ENCODE results near the gene ERCC5.

ERCC5 gene

DNA sequence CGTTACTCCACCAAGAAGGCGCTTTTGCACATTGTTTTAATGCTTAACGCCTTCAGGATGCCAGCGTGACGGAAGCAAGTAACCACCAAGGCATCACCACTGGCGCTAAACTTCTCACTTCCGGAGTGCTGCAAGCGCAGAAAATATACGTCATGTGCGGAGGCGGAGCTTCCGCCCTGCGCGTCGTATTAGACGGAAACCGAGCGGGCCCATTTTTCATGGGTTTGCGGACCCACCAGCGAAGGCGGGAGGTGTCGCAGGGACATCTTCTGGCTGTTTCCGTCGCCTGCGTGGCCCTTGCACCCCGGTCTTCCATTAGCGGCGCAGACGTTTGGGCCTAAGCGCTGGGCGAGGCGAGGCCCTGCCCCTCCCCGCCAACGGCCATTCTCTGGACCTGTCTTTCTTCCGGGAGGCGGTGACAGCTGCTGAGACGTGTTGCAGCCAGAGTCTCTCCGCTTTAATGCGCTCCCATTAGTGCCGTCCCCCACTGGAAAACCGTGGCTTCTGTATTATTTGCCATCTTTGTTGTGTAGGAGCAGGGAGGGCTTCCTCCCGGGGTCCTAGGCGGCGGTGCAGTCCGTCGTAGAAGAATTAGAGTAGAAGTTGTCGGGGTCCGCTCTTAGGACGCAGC lies at the start of gene ERCC5:
TSS of gene ERCC5 (plus strand) at position 403 of the 631 bp plus-strand sequence. CDS start 235 bp downstream, outside the sequence.
- peak; percentile 91 to 94 for DNase-seq (ENCODE audit: low read depth in 2 of 2)

DNA sequence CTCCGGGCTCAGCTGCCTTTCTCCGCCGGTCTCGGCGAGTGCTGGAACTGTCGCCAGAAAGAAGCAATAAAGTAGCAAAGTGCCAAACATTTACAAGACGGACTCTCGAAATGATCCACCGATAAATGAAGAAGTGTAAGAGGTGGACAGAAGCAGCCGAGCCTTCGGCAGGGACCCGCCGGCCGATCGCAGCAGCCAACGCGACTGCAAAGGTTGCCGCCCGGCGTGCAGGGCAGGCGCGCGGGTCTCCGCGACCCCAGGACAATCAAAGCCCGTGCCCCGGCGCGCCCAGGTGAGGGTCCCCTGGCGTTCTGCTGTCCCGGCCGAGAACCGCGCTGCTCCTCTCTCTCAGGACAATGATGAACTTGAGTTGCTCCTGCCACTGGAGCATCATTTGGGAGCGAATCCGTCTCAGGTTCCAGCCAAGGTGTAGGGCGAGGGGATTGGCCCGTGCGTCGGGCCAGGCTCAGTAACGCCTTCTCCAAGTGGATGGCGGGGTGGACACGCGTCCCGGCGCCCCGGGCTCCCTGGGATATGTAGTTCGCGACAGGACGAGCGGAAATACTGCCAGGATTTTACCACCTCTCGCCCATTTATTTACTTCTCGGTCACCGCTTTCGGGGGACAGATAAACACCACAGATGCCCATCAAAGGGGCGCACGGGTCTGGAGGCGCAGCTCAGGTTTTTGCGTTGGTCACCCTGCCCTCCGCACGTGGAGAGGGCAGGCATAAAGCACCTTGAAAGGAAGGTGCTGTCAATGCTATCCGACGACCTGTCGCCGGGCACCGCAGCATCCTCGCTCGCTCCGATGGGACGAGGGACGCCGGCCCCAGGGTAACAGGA lies 47.0 kb upstream of the ERCC5 start, which contains the start of the genes BIVM and POGLUT2:
TSS of gene BIVM (plus strand) at position 539 of the 845 bp plus-strand sequence. CDS start 8,149 bp downstream, outside the sequence.
TSS of gene POGLUT2 (minus strand) at position 396 of the 845 bp plus-strand sequence. CDS start at position 90, 306 bp downstream.
- peak in 1 of 2 donors; percentile 39 for DNase-seq (ENCODE audit: low read depth in 2 of 2)

DNA sequence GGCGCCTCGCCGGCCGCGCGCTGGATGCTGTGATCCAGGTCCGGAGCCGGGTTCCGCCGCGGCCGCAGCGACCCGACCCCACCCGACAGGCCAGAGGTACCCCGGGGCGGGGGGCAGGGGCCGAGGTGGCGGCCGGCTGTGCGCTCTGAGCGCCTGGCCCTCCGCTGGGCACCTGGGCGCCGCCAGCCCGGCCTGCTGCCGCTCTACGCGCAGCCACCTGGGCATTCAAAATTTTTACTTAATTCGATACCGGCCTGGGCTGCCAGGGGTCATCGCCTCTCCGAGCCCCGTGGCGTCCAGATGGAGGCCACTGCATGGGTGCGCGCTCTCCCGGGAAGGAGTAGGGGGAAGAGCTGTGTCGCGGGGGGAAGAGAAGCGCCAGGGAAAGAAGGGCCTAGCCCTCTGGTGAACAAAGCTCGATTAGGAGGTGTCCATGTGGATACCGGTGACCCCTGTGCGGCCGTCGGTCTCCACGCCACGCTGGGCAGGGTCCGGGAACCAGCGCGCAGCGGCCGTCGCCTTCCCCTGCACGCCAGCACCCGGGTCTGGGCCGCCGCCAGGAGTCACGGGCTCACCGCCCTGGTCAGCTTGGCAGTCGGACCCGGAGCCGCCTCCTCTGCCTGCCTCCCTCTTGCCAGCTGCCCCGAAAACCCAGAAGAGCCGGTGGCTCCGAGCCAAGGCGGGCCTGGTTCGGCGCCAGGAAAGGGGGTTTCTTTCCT lies 46.2 kb upstream of the ERCC5 start:
- DNase-seq (ENCODE audit: low read depth in 2 of 2), result no peak

DNA sequence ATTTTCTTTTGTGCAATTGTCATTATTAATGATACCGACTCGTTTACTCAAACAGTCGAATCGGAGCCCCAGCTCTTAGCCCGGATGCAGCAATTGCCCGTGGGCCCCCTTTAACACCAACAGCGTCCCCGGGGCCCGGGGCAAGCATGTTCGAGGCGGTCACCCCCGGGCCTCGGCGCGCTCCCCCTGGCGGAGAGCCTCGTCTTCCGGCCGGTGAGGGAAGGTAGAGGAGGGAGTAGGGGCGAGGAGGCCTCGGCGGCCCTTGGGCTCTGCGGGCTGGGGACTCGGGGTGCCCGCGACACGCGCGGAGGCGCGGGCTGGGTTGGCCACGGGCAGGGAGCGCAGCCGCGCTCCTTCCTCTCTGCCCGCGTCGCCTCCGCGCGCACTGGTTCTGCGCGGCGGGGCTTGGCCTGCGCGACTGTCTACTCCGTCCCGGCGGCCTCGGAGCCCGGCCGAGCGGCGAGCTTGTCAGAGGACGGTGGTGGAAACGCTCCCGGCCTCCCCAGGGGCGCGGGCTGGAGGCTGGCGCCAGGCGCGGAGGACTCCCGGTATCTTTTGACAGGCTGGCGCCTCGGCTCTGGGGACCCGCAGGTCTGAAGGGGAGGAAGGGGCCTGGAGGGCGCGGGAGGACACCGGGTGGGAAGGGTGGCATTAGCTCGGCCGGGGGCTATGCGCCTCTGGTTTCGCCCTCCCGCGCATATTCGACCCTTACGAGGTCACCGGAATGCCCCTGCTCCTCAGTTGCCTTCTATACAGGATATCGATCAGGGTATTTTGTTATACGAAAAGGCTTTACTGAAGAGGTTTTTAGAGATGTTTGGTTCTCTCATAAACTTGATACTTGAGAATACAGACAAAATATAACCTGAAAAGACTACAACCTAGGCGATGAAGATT lies 45.4 kb upstream of the ERCC5 start:
- DNase-seq (ENCODE audit: low read depth in 2 of 2), result peak; percentile 65 to 69

DNA sequence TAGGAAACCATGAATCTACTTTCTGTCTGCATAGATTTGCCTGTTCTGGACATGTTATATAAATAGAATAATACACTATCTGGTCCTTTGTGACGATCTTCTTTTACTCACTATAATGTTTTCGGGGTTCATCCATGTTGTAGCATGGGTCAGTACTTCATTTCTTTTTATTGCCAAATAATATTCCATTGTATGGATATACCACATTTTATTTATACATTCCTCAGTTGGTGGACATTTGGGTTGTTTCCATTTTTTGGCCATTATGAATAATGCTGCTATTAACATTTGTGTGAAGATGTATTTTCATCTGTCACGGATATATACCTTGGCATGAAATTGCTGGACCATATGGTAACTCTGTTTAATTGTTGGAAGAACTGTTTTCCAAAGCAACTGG lies 40.2 kb upstream of the ERCC5 start:
- DNase-seq (ENCODE audit: low read depth in 2 of 2), result no peak

DNA sequence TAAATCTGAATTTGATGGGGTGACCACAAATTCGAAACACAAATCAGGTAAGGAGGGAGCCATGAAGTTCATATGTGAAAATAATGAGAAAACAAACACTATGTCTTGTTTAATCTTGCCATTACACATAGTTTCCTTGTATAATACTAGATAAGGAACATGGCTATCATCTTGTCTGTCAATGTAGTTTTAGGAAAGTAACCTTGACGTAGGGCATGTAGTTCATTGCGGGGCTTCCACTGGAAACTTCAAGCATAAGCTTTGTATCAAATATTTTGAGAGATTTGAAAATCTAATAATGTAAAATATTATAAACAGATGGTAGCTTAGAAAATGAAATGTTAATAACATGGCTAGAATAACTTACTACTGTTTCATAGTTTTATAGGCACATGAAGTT lies 38.1 kb upstream of the ERCC5 start:
- DNase-seq (ENCODE audit: low read depth in 2 of 2), result no peak

DNA sequence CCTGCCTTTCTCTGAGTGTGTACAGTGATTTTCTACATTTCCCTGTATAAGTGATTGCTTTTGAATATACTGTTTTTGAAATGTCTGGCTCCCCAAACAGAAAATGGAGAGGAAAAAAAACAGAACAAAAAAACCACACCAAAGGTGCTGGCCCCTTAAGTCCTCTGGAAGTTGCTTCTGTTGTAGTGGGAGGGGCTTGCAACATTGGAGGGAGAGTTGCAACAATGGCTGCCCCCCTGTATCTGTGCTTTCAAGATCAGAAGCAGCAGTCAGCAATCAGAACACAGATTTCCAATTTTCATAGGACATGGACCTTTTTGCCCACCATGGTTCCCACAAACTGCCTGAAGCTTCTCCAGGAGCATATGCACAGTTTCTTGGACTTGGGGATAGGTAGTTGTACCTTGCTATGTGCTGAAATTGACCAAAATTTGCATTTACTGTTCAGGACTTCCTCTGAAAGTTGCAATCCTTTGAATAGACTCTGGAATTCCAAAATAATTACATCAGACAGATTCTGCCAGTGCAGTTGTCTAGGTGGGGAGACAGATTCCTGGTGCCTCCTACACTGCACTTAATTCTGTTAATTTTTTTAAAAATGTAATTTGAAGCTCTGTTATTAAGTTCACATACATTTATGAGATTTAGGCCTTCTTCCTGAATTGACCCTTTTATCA lies 33.1 kb upstream of the ERCC5 start:
- DNase-seq (ENCODE audit: low read depth in 2 of 2), result no peak

DNA sequence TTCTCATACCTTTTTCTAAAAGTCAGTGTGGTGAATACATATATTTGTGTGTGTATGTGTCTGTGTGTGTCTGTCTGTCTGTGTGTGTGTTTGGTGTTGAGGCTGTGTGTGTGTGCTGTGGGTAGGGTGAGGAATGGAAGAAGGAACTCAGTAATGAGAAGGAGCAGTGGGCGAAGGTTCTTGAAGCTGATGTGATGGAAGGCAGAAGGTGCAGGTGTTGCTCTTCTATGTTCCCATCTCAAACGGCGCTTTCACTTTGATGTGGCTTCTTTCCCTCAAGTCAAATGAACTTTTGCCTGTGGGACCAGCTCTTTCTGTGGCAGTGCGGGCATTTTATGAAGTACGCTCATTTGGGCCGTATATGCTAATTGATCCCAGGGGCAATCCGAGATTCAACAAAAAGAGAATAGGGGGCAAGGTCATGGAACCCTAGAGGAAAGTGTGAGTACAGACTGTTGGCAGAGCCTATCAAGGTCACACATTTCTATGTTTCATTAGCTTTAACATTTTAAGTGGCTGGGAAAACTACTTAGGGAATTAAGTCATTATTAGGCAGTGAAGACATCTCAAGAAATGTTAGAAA lies 31.7 kb upstream of the ERCC5 start:
- no peak for DNase-seq (ENCODE audit: low read depth in 2 of 2)

DNA sequence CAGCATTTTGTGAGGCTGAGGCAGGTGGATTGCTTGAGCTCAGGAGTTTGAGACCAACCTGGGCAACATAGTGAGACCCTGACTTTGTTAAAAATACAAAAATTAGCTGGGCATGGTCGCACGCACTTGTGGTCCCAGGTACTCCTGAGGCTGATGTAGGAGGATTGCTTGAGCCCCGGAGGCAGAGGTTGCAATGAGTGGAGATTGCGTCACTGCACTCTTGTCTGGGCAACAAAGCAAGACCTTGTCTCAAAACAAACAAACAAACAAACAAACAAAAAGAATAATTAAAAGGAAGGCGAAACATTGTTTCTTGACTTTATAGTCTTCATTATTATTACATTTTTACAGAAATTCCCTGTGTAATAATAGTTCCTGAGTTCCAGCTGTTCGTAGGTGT lies 31.0 kb upstream of the ERCC5 start:
- DNase-seq (ENCODE audit: low read depth in 2 of 2), result no peak

DNA sequence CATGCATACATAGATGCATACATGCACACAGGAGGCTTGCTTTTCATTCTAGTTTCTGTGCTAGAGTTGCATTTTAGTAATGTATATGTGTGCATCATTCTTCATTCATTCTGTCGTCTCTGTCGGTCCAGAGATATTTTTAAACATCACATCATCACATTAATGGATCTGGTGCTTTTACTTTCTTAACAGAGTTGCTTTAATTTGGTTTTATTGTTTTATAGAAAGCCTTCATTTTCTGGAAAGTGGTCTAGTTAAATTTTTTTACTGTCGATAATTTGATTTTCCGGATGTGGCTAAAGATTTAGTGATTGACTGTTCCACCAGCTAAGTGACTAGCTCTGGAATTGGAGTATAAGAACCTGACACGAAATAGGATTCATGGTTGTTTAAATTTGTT lies 30.0 kb upstream of the ERCC5 start:
- no peak for DNase-seq (ENCODE audit: low read depth in 2 of 2)

DNA sequence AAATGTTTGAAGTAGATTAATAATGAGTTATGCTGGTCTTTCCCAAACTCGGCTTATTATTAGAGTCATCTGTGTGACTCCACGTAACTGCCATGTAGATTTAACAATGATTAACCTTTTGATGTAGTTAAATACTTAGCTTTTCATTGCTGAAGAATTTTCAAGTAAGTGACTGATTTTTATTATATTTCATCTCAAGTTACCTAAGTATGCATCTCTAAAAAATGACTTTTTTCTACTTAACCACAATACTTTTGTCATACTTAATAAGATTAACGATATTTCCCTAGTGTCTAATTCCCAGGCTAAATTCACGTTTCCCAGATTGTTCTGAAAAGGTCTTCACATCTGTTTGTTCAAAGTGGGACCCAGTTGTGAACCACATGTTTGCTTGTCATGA lies 29.1 kb upstream of the ERCC5 start:
- DNase-seq (ENCODE audit: low read depth in 2 of 2), result no peak

DNA sequence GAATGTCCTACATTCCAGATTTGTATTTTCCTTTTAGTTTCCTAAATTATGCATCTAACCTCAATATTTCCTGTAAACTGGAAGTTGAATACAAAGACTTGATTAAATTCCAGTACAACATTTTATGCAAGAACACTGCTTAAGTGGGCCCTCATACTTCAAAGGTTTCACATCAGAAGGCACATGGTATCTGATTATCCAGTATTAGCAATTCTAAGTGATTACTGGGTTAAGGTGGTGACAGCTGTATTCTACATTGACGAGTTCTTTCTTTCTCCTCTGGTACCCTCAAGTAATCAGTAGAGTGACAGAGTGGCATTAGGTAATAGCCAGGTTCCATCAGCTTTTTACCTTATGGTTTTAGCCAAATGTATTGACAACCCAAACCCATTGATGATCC lies 28.6 kb upstream of the ERCC5 start:
- DNase-seq (ENCODE audit: low read depth in 2 of 2), result no peak

DNA sequence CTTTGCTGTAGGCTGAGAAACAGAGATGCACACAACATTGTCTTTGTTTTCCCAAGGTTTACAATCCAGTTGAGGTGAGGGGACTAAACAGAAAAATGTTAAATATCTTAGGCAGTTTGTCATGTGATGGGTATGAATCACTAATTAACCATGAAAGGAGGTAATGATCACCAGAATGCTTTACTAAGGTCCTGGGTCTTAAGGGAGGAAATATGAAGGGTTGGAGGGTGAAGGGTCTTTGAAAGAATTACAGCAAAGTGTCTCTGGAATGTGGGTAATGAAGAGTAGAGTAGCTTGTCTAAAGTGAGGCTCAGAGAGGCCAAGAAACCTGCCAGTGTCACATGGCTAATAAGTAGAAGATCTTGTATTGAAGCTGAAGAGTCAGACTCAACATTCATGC lies 27.9 kb upstream of the ERCC5 start:
- no peak for DNase-seq (ENCODE audit: low read depth in 2 of 2)

DNA sequence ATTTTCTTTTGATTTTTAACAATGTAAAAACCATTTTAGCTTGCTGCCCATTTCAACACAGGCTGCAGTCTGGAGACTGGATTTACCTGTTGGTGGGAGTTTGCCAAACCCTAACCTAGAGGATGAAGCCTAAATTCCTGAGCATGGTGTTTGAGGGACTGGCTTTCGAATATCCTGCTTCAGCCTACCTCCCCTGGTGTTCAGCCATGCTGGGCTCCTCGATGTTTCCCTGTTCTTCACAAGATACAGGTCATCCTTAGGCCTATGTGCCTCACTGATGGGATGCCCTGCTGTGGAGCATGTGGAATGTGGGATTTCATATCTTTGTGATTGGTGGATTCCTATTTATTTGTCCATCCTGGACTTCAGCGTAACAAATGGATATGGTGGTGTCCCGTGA lies 20.4 kb upstream of the ERCC5 start:
- no peak for DNase-seq (ENCODE audit: low read depth in 2 of 2)

DNA sequence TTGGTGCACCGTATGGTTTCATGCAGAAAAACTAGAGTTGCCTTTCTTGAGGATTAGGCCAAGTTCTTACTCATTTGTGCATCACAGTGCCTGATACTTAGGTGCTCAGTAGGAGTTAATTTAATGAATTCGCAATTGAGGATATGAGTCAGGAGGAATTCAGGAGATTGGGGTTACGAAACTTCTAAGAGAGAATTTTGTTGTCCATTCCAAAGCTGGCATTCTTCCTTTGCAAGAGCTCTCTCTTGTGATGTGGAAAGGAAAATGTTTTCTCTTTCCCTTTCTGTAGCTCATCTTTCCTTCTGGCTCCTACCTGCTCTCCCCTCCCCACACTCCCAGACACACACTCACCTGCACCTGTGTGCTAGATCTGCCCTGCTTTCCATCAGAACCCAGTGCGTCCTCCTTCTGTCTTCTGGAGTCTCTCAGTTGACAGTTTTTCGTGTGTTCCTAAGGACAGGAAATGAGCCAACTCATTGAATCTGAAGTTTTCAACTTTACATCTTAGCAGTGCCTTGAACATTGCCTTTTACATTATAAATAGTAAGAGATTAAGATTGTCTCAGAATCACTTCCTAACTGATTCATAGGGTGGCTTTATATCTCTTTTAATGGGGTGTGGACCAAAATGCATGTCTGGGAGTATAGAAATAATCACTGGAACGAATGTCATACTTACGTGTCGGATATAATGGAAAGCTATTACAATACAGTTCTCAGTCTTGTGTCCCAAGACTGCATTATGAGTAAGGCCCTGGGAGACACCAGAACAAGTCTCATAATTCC lies 19.7 kb upstream of the ERCC5 start:
- DNase-seq (ENCODE audit: low read depth in 2 of 2), result no peak

DNA sequence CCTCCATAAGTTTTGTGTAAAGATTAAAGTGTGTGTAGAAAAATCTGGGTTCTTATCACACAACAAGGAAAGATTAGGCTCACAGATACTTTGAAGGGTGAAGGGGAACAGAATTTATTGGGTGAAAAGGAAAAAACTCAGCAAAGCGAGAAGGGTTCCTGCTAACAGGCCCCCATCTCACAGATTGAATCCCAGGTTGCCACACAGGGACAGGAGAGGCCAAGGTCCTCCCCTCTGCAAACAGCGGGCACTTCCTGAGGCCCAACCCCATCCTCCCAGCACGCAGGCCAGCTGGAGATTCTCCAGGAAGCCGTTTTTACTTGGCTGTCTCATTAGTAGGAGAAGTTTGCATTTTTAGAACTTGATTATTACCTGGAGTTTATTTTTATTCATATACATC lies 15.2 kb upstream of the ERCC5 start:
- no peak for DNase-seq (ENCODE audit: low read depth in 2 of 2)

DNA sequence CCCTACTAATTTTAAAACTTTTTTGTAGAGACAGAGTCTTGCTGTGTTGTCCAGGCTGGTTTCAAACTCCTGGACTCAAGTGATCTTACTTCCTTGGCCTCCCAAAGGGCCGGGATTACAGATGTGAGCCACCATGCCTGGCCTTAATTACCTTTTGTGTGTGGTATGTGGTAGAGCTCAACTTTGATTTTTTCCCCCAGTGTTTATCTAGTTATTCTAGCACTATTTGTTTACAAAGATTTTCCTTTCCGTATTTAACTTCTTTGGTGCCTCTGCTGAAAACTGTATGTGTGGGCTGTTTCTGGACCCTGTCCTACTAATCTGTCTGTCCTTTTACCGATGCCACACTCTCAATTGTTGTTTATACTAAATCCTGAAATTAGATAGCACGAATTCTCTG lies 9.4 kb upstream of the ERCC5 start:
- no peak for DNase-seq (ENCODE audit: low read depth in 2 of 2)

DNA sequence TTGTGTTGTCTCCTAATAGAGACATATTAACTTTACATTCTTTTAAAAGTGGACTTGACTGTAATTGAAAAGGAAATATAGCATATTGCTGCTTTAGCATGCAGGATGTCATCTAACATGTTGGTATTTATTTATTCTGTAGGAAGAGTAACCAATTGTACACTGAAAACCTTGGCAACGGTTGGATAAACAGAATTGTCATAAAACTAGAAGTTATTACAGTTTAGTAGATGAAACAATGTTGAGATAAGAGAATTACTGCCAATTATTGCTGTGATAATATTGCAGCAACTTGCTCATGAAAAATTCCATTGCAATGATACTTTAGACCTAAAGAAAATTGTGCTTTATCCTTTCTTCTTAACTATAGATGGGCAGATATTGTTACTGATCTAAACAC lies 7.6 kb upstream of the ERCC5 start:
- no peak for DNase-seq (ENCODE audit: low read depth in 2 of 2)

DNA sequence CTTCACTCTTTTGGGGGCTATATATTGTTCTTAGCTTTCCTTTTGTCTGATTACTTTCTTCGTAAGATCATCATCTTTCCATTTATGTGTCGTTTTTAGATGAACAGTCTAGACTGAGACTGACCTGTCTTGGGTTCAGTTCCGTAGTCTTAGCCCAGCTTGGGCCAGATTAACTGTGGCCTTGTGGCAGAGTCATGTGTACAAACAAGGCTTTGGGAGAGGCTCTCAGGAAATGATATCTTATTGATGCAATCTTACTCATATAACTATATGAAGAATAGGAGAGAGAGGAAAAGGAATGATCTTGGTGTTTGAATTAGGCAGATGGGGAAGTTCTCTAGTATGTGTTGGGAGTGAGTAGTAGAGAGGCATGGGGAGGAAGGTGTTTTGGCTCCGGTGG lies 6.8 kb upstream of the ERCC5 start:
- no peak for DNase-seq (ENCODE audit: low read depth in 2 of 2)

DNA sequence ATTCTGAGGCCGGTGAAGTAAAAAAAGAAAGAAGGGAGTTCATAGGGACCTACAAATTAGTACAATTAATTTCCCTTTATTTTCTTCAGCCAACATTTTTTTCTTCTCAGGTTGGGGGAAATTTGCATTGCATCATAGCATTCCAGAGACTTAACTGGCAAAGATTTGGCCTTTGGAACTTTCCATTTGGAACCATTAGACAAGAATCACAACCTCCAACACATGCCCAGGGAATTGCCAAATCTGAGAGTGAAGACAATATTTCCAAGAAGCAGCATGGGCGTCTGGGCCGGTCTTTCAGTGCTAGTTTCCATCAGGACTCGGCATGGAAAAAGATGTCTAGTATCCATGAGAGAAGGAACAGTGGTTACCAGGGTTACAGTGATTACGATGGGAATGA lies 6.4 kb upstream of the ERCC5 start:
- DNase-seq (ENCODE audit: low read depth in 2 of 2), result no peak
